Endothelial cell of umbilical vein (primary cell): ENCODE measurements around the gene GNAQ. TPM values are rescaled to one million over a fixed set of nuclear protein-coding genes. Genes with fewer than 3 reads are reported as not detected.

ENCODE experiments used
- BruUV-seq: library from RNA; stranded (reverse); fragments of 400-500 nt; replicated peaks from 2 replicates; lab custom pipeline; 2021; lab: Mats Ljungman, UMichigan
- CTCF ChIA-PET: fragments of 300-600, 350-600 bp; sonication (Branson Sonifier 250); formaldehyde crosslinking; loops from one replicate; lab custom pipeline; 2021; ENCODE audit warnings: antibody characterized with exemption, inconsistent platforms; lab: Charles Lee
- POLR2A ChIA-PET: fragments of 300-600, 350-600 bp; sonication (Branson Sonifier 250); formaldehyde crosslinking; loops from one replicate; lab custom pipeline; 2021; ENCODE audit warnings: antibody characterized with exemption, inconsistent platforms; lab: Charles Lee
- DNase-seq: peaks from one replicate; pipeline ENCODE4 v3.0.0-alpha.2; 2011; ENCODE audit warnings: low read depth, low spot score
- FAIRE-seq: peaks from 2 replicates; lab custom pipeline; 2011; peaks lifted over from hg19 to GRCh38; lab: Jason Lieb, UNC
- H2AFZ ChIP-seq: 2 replicates; pipeline ENCODE4 v1.6.0; 2012; ENCODE audit warnings: low read depth, low read length, control low read depth, inconsistent platforms
- H3K27ac ChIP-seq: 2 replicates; pipeline ENCODE4 v1.5.1; 2011; ENCODE audit warnings: low read depth, mild to moderate bottlenecking, control low read depth, low read length, moderate library complexity; ENCODE audit not compliant: insufficient read depth
- H3K27me3 ChIP-seq, 2 experiments: 2 replicates each; pipeline versions ENCODE4 v1.6.0 to v1.6.1; 2011; ENCODE audit warnings: low read length in 2 of 2, mixed read lengths in 1 of 2; ENCODE audit not compliant: control insufficient read depth in 2 of 2, insufficient read depth in 2 of 2
- H3K36me3 ChIP-seq, 2 experiments: 2 replicates in 1 of 2; 3 replicates in 1 of 2; pipeline ENCODE4 v1.5.1; 2011; ENCODE audit warnings: low read length in 2 of 2, mild to moderate bottlenecking in 1 of 2, moderate library complexity in 1 of 2; ENCODE audit not compliant: control insufficient read depth in 2 of 2, insufficient read depth in 2 of 2; ENCODE audit errors: extremely low read depth in 1 of 2
- H3K4me1 ChIP-seq: 3 replicates; pipeline ENCODE4 v1.5.1; 2011; ENCODE audit warnings: mild to moderate bottlenecking, low read length; ENCODE audit not compliant: control insufficient read depth, insufficient read depth; ENCODE audit errors: extremely low read depth
- H3K4me2 ChIP-seq: 2 replicates; pipeline ENCODE4 v1.6.1; 2011; ENCODE audit warnings: low read length, control low read depth, mixed read lengths; ENCODE audit not compliant: insufficient read depth
- H3K4me3 ChIP-seq, 3 experiments: fragments of 200-600 bp in 1 of 3; sonication (generic), shearing (Covaris generic) in 1 of 3; replicated peaks in 1 of 3; 2 replicates each; pipeline ENCODE4 v1.5.1; 2011 to 2016; ENCODE audit warnings: control low read depth in 3 of 3, low read length in 3 of 3, mild to moderate bottlenecking in 2 of 3, inconsistent platforms in 1 of 3, low read depth in 1 of 3, moderate library complexity in 1 of 3; ENCODE audit not compliant: insufficient read depth in 1 of 3
- H3K79me2 ChIP-seq: 2 replicates; pipeline ENCODE4 v1.6.0; 2012; ENCODE audit warnings: low read length, inconsistent platforms; ENCODE audit not compliant: control insufficient read depth, insufficient read depth
- H3K9ac ChIP-seq: replicated peaks from 2 replicates; pipeline ENCODE3; 2011; ENCODE audit warnings: low read length, control low read depth; ENCODE audit not compliant: insufficient read depth; ENCODE audit errors: extremely low read depth
- H3K9me1 ChIP-seq: replicated peaks from 3 replicates; pipeline ENCODE4 v1.6.0; 2011; ENCODE audit warnings: mild to moderate bottlenecking, low read length; ENCODE audit not compliant: control insufficient read depth, insufficient read depth; ENCODE audit errors: extremely low read depth
- H3K9me3 ChIP-seq: replicated peaks from 2 replicates; pipeline ENCODE4 v1.5.1; 2012; ENCODE audit warnings: low read length, inconsistent platforms; ENCODE audit not compliant: control insufficient read depth, insufficient read depth
- H4K20me1 ChIP-seq: replicated peaks from 2 replicates; pipeline ENCODE3; 2011; ENCODE audit warnings: mild to moderate bottlenecking, low read length; ENCODE audit not compliant: control insufficient read depth, insufficient read depth; ENCODE audit errors: extremely low read depth
- EZH2 ChIP-seq: IDR thresholded peaks from 2 replicates; pipeline ENCODE4 v1.6.1; 2012; ENCODE audit warnings: borderline replicate concordance, low read depth, mild to moderate bottlenecking, moderate library complexity, low read length, inconsistent platforms; ENCODE audit not compliant: severe bottlenecking
- FOS ChIP-seq: IDR thresholded peaks from 2 replicates; pipeline ENCODE4 v1.6.1; 2011; ENCODE audit warnings: mild to moderate bottlenecking, low read length, moderate library complexity, borderline replicate concordance; ENCODE audit not compliant: insufficient read depth
- GATA2 ChIP-seq: IDR thresholded peaks from 2 replicates; pipeline ENCODE4 v1.7.0; 2011; ENCODE audit warnings: low read depth, mild to moderate bottlenecking, moderate library complexity, mixed read lengths, low read length; ENCODE audit not compliant: insufficient read length, insufficient read depth
- JUN ChIP-seq: IDR thresholded peaks from 2 replicates; pipeline ENCODE4 v1.6.1; 2011; ENCODE audit warnings: borderline replicate concordance, low read depth; ENCODE audit not compliant: insufficient read length, insufficient read depth
- MYC ChIP-seq: IDR thresholded peaks from one replicate; pipeline ENCODE4 v1.6.1; 2011; ENCODE audit warnings: mild to moderate bottlenecking, low read depth, low read length
- POLR2A ChIP-seq: IDR thresholded peaks from 2 replicates; pipeline ENCODE4 v1.6.1; 2012; ENCODE audit warnings: low read depth, mild to moderate bottlenecking, control low read depth, low read length
- POLR2AphosphoS5 ChIP-seq: IDR thresholded peaks from 2 replicates; pipeline ENCODE4 v1.6.1; 2012; ENCODE audit warnings: low read depth, mild to moderate bottlenecking, control low read depth, low read length, moderate library complexity; ENCODE audit not compliant: insufficient read depth
- dilution Hi-C: fragments of 300-500 bp; cut with MboI; formaldehyde crosslinking; loops from one replicate; pipeline ENCODE4 v1.15.0; 2019; ENCODE audit warnings: low sequenced_read_pairs; ENCODE audit not compliant: extremely low pct_ligation_motif_present
- intact Hi-C: fragments of 100-400 bp; cut with micrococcal nuclease; formaldehyde crosslinking; loops from one replicate; pipeline ENCODE4 v1.10.0; 2022
- polyA plus RNA-seq, 4 experiments: library from polyadenylated mRNA; depleted of rRNA in 3 of 4; stranded (reverse) in 3 of 4; unstranded in 1 of 4; fragments of >200 nt; gene quantifications; 2 replicates each; pipeline versions ENCODE4 v1.2.1 to v1.2.3, GENCODE V29; 2011 to 2012; ENCODE audit warnings: missing spikeins in 1 of 4
- total RNA-seq: library from RNA; stranded (reverse); gene quantifications from 2 replicates; pipeline ENCODE4 v1.2.3, GENCODE V29; 2021
- TF ChIP-seq, protein P1 (sequence below): IDR thresholded peaks from 2 replicates; pipeline ENCODE4 v1.6.1; 2011; ENCODE audit not compliant: insufficient read depth, insufficient read length
- TF ChIP-seq, protein P2 (sequence below), 2 donors: IDR thresholded peaks; 1 replicate in 1 of 2; 2 replicates in 1 of 2; pipeline ENCODE4 v1.5.1; 2011; ENCODE audit warnings: low read length in 2 of 2, mild to moderate bottlenecking in 2 of 2, moderate library complexity in 2 of 2, control low read depth in 1 of 2, inconsistent platforms in 1 of 2, low read depth in 1 of 2; ENCODE audit not compliant: insufficient read depth in 1 of 2; ENCODE audit errors: extremely low read depth in 1 of 2

Gene GNAQ
- total and polyA plus RNA-seq, 2 donors (not counting 3 experiments of a cell fraction or from before 2014, with no cell fraction given): 26.1 to 67.3 TPM

DNA sequence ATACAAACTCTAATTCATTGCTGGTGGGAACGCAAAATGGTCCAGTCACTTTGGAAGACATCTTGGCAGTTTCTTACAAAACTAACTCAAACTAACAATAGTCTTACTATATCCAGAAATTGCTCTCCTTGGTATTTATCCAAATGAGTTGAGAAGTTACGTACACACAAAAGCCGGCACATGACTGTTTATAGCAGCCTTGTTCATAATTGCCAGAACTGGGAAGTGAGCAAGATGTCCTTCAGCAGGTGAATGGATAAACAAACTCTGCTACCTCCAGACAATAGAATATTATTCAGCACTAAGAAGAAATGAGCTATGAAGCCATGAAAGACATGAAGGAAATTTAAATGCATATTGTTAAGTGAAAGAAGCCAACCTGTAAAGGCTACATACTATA lies 17.9 kb upstream of the GNAQ start:
- ChIA-PET CTCF (no interaction called here), POLR2A (no interaction called here)
- Histone ChIP-seq H2AFZ (no peak overlapping the region), H3K4me2 (no peak overlapping the region), H3K79me2 (no peaks in the 10 kb centered on the region), H3K9me3 (no peaks in the 10 kb centered on the region), H3K4me1 (no peaks in the 10 kb centered on the region), H4K20me1 (no peaks in the 10 kb centered on the region), H3K4me3 (no peak overlapping the region), H3K27ac (no peak overlapping the region), H3K9ac (no peak overlapping the region), H3K36me3 (no peaks in the 10 kb centered on the region), H3K9me1 (no peaks in the 10 kb centered on the region), H3K27me3 (peaks cover 0 to 3% of the 10 kb centered on the region in 2 experiments)
- intact Hi-C loops: no loop called here
- TF ChIP-seq POLR2AphosphoS5 (no peak), JUN (no peak), FOS (no peak), EZH2 (no peak), MYC (no peak), GATA2 (no peak), POLR2A (no peak)
- TF ChIP-seq, protein P1, sequence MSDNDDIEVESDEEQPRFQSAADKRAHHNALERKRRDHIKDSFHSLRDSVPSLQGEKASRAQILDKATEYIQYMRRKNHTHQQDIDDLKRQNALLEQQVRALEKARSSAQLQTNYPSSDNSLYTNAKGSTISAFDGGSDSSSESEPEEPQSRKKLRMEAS: no peak
- TF ChIP-seq, protein P2, sequence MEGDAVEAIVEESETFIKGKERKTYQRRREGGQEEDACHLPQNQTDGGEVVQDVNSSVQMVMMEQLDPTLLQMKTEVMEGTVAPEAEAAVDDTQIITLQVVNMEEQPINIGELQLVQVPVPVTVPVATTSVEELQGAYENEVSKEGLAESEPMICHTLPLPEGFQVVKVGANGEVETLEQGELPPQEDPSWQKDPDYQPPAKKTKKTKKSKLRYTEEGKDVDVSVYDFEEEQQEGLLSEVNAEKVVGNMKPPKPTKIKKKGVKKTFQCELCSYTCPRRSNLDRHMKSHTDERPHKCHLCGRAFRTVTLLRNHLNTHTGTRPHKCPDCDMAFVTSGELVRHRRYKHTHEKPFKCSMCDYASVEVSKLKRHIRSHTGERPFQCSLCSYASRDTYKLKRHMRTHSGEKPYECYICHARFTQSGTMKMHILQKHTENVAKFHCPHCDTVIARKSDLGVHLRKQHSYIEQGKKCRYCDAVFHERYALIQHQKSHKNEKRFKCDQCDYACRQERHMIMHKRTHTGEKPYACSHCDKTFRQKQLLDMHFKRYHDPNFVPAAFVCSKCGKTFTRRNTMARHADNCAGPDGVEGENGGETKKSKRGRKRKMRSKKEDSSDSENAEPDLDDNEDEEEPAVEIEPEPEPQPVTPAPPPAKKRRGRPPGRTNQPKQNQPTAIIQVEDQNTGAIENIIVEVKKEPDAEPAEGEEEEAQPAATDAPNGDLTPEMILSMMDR (IDR thresholded peaks at IDR 0.05; ENCODE audit: extremely low read depth in 1 of 2, insufficient read depth in 1 of 2, low read depth in 1 of 2, low read length in 2 of 2): no peak
- BruUV-seq: no TSS peak
- FAIRE-seq (no peak), DNase-seq (no peak)
- dilution Hi-C loops: no loop called here
